Transverse colon (tissue), 3 donors: ENCODE results near the gene GCC1.

Experiments used
- CTCF ChIP-seq, 5 experiments: fragments of 200-600 bp in 3 of 5; fragments of 450-650 bp in 2 of 5; sonication (generic) in 3 of 5; IDR thresholded peaks; 1 replicate in 2 of 5; 2 replicates in 3 of 5; pipeline ENCODE4 v1.5.1; 2016 to 2017; ENCODE audit warnings: antibody characterized with exemption in 5 of 5, inconsistent platforms in 3 of 5, mild to moderate bottlenecking in 2 of 5, moderate library complexity in 1 of 5
- POLR2A ChIP-seq: fragments of 450-650 bp; IDR thresholded peaks from one replicate; pipeline ENCODE4 v1.6.1; 2016; ENCODE audit warnings: antibody characterized with exemption, mild to moderate bottlenecking, moderate library complexity

GRCh38 chr7:127551941-127552340 is 33.5 kb downstream of the GCC1 start:
- TF ChIP-seq CTCF (IDR thresholded peaks at IDR 0.05), result no peak
- TF ChIP-seq POLR2A, result no peak
